Ishikawa (cell line): ENCODE results near the gene FGL2.

Experiments
- CEBPB ChIP-seq: IDR thresholded peaks from 2 replicates; pipeline ENCODE4 v1.6.1; 2012
- CREB1 ChIP-seq: IDR thresholded peaks from 2 replicates; pipeline ENCODE4 v1.6.1; 2012; ENCODE audit warnings: low read depth
- EGR1 ChIP-seq: IDR thresholded peaks from 2 replicates; pipeline ENCODE4 v1.6.1; 2012
- EP300 ChIP-seq: IDR thresholded peaks from 2 replicates; pipeline ENCODE4 v1.6.1; 2012; ENCODE audit warnings: borderline replicate concordance
- FOXM1 ChIP-seq: IDR thresholded peaks from 2 replicates; pipeline ENCODE4 v1.6.1; 2012; ENCODE audit warnings: low read depth, borderline replicate concordance
- MAX ChIP-seq: IDR thresholded peaks from 2 replicates; pipeline ENCODE4 v1.6.1; 2012
- NFIC ChIP-seq: IDR thresholded peaks from 2 replicates; pipeline ENCODE4 v1.6.1; 2012
- RAD21 ChIP-seq: IDR thresholded peaks from 2 replicates; pipeline ENCODE4 v1.6.1; 2012; ENCODE audit warnings: low read depth
- REST ChIP-seq: IDR thresholded peaks from 2 replicates; pipeline ENCODE4 v1.6.1; 2012; ENCODE audit warnings: low read depth, mild to moderate bottlenecking
- TAF1 ChIP-seq: IDR thresholded peaks from 2 replicates; pipeline ENCODE4 v1.6.1; 2012; ENCODE audit warnings: low read depth, mild to moderate bottlenecking
- TCF12 ChIP-seq: IDR thresholded peaks from 2 replicates; pipeline ENCODE4 v1.6.1; 2012; ENCODE audit warnings: low read depth
- TEAD4 ChIP-seq: IDR thresholded peaks from 2 replicates; pipeline ENCODE4 v1.6.1; 2012
- USF1 ChIP-seq: IDR thresholded peaks from 2 replicates; pipeline ENCODE4 v1.6.1; 2012
- YY1 ChIP-seq: IDR thresholded peaks from 2 replicates; pipeline ENCODE4 v1.6.1; 2012; ENCODE audit warnings: low read depth
- ZBTB7A ChIP-seq: IDR thresholded peaks from 2 replicates; pipeline ENCODE4 v1.6.1; 2012; ENCODE audit warnings: low read depth

Gene FGL2

GRCh38 chr7:77184990-77185389, 14.6 kb downstream of the FGL2 start:
- TF ChIP-seq TEAD4, result no peak

- TF ChIP-seq TCF12 (no peak), FOXM1 (no peak), TAF1 (no peak), YY1 (no peak), NFIC (no peak), REST (no peak), MAX (no peak), EGR1 (no peak), CREB1 (no peak), EP300 (no peak), CEBPB (no peak), TEAD4 (no peak), USF1 (no peak), ZBTB7A (no peak), RAD21 (no peak)
Measured at GRCh38 chr7:77184463-77184862, 15.2 kb downstream of the FGL2 start.

GRCh38 chr7:77182261-77182660, 17.4 kb downstream of the FGL2 start:
- TF ChIP-seq MAX (no peak), CREB1 (no peak), FOXM1 (no peak), USF1 (no peak)

GRCh38 chr7:77181734-77182133, 17.9 kb downstream of the FGL2 start:
- TF ChIP-seq REST (no peak), CREB1 (no peak), EGR1 (no peak), TCF12 (no peak), MAX (no peak), USF1 (no peak), TEAD4 (no peak), NFIC (no peak), EP300 (no peak), ZBTB7A (no peak), TAF1 (no peak), YY1 (no peak), RAD21 (no peak), FOXM1 (no peak)

GRCh38 chr7:77181015-77181595, 18.5 kb downstream of the FGL2 start:
- TF ChIP-seq RAD21 (no peak), TAF1 (no peak), EP300 (no peak), REST (no peak), EGR1 (no peak), FOXM1 (no peak), NFIC (no peak)
